WI38 (cell line): Measurements from ENCODE around the gene ANXA2.
"Not testable (repeated sequence)": the region's sequence is repeated elsewhere in the genome, so short reads cannot be mapped to it uniquely, and the experiment has no call there.

Source experiments
- H3K4me3 ChIP-seq: 2 replicates; pipeline ENCODE4 v1.5.1; 2011; ENCODE audit warnings: low read depth, mild to moderate bottlenecking, control low read depth, low read length
- TF ChIP-seq, protein P1 (sequence below): IDR thresholded peaks from 2 replicates; pipeline ENCODE4 v1.5.1; 2012; ENCODE audit warnings: low read depth, mild to moderate bottlenecking, control low read depth, low read length

The ANXA2 gene

DNA sequence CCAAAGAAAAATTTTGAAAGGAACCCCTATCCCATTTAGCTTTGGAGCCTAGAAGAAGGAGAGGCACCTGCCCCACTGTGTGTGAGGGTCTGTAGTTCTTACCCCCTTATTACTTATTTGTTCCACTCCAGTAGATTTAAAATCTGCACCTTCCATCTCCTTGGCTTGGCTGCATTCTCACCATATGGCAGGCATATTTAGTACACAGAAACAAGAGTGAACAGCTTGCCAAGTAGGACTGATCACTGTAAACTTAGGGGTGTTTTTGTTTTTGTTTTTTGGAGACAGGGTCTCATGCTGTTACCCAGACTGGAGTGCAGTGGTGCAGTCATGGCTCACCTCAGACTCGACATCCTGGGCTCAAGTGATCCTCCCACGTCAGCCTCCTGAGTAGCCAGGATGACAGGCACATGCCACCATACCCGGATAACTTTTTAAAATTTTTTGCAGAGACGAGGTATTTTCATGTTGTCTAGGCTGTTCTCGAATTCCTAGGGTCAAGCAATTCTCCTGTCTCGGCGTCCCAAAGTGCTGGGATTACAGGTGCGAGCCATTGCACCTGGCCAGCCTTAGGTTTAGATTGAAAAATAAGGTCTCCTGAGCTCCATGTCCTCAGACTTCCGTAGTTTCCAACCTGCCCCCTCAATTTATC lies 14.1 kb upstream of the ANXA2 start:
- TF ChIP-seq, protein P1, sequence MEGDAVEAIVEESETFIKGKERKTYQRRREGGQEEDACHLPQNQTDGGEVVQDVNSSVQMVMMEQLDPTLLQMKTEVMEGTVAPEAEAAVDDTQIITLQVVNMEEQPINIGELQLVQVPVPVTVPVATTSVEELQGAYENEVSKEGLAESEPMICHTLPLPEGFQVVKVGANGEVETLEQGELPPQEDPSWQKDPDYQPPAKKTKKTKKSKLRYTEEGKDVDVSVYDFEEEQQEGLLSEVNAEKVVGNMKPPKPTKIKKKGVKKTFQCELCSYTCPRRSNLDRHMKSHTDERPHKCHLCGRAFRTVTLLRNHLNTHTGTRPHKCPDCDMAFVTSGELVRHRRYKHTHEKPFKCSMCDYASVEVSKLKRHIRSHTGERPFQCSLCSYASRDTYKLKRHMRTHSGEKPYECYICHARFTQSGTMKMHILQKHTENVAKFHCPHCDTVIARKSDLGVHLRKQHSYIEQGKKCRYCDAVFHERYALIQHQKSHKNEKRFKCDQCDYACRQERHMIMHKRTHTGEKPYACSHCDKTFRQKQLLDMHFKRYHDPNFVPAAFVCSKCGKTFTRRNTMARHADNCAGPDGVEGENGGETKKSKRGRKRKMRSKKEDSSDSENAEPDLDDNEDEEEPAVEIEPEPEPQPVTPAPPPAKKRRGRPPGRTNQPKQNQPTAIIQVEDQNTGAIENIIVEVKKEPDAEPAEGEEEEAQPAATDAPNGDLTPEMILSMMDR, result no peak
- no peak overlapping the region for H3K4me3 ChIP-seq

DNA sequence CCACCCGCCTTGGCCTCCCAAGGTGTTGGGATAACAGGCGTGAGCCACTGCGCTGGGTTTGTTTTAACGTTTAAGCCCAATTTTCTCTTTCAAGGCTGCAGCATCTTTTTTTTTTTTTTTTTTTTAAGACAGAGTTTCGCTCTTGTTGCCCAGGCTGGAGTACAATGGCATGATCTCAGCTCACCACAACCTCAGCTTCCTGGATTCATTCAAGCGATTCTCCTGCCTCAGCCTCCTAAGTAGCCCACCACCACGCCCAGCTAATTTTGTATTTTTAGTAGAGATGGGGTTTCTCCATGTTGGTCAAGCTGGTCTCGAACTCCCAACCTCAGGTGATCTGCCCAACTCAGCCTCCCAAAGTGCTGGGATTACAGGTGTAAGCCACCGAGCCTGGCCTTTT lies 12.6 kb upstream of the ANXA2 start:
- H3K4me3 ChIP-seq, result not testable (repeated sequence)

DNA sequence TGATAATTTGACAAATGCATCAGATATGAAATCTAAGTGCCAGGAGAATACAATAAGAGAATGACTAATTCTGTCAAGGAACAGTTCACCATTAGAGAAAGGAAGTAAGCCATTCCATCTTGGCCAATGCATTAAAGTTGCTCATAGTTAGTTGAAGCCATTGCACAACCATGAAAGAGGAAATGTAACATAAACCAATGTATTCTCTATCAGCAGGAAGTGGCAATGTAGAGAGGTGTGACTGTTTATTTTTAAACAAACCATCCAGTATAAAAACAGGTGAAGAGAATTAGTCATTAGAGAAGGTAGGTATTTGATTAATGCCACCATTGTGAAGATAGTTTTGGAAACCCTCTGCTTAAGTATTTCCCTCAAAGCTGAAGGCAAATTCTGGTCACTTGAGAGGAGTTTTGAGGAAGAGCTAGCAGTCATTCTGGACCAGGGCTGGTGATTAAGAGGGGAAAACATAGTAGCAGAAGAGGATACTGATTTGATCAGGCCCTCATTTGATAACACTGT lies 10.7 kb upstream of the ANXA2 start:
- TF ChIP-seq, protein P1, result no peak
- no peak overlapping the region for H3K4me3 ChIP-seq

DNA sequence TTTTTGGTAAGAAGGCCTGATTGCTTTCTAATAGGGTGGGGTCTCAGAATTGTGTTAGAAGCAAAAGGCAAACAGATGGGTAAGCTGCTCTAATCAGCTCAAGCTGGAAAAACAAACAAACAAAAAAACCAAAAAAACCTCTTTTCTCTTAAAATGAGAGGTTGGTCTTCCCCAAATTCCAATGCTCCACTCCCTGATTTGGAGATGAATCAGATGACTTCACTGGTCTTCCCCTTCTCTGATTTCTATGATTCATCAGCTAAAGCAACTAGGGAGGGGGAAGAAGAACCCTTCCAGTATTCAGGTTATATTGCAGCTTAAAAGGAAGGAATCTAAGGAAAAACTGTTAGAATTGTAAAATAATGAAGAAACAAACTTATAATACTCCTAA lies 9.6 kb upstream of the ANXA2 start:
- TF ChIP-seq, protein P1, result no peak
- no peak overlapping the region for H3K4me3 ChIP-seq

DNA sequence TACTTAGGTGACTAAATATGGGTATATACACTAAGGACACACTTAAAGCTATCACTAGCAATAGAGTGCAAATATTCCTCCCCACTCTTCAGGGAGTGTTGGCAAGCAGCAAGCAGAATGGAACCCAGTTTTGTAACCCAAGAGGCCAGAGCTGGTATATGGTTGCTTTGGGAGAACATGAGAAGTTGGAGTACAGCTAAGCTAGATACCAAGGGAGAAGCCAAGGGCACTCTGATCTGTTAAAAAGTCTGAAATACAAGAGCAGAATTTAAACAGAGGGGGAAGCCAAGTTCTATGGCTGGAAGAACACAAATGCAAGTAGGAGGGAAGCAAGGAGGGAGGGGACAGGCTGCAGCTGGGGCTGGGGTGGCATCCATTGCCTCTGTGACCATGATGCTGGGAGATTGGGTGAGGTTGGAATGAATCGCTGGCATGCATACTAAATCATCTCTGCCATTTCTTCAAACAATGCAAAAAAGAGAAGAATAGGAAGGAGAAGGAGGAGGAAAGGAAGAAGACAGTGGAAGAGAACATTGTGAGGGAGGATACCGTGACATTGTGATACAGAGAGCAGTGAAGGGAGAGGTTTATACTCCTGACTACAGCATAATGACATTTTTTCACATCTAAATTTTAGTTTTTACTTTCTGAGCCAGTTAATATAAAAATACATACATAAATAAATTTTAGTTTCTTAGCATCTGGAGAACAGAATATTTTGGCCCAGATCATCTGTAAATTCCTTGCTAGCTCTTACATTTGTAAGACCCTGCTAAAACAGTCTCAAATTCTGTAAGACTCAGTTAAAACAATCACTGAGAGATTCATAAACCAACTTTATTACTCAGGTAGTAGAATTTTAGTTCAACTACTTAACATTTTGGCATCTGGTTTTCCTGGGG lies 9.0 kb upstream of the ANXA2 start:
- H3K4me3 ChIP-seq, result no peak overlapping the region
- TF ChIP-seq, protein P1, result no peak

DNA sequence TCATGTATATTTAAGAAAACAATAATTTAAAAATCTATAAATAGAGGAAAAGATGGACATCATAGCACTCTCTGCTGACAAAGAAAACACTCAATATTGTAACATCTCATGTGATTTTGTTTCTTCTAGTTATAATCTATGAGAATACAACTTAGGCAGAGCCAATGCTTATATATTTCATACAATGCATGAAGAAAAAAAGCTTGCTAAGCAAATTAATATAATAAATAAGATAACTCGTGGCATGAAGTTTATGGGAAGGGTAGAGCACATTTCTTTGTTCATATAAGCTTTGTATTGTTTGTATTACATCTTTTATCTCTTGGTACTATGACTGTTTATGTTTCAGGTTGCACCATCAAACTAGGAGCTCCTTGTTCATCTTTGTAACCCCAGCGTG lies 7.6 kb upstream of the ANXA2 start:
- no peak overlapping the region for H3K4me3 ChIP-seq
- TF ChIP-seq, protein P1, result no peak

DNA sequence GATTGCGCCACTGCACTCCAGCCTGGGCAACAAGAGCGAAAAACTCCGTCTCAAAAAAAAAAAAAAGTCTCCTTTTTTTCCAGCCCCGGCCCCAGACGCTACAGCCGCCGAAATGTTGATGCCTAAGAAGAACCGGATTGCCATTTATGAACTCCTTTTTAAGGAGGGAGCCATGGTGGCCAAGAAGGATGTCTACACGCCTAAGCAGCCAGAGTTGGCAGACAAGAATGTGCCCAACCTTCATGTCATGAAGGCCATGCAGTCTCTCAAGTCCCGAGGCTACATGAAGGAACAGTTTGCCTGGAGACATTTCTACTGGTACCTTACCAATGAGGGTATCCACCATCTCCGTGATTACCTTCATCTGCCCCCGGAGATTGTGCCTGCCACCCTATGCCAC lies 6.6 kb upstream of the ANXA2 start:
- not testable (repeated sequence) for H3K4me3 ChIP-seq

DNA sequence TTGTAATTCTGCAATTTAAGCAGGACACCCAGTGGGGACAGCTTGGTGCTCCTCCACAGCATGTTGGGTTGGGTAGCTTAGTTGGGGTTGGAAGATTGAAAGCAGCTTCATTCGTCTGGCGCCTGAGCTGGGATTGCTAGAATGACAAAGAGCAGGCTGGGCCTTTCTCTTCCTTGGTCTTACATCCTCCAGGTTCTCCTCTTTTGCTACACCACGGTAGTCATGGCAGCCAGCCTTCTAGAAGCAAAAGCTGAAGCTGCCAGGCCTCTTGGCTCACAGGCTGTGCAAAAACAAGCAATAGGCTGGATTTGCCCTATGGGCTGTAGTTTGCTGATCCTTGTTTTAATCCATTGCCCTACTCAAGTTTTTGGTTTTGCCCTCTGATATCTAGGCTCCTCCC lies 3.2 kb upstream of the ANXA2 start:
- TF ChIP-seq, protein P1, result no peak
- no peak overlapping the region for H3K4me3 ChIP-seq
